HepG2 (cell line): Measurements from ENCODE around the gene PSPH. TPM values are rescaled to one million over a fixed set of nuclear protein-coding genes. Genes with fewer than 3 reads are reported as not detected.
A peak's percentile ranks its signal among the peaks of the same experiment; 100 is the strongest.

ENCODE experiments used
- ATAC-seq: fragments of 200-7000 bp; cut with Tn5 transposase; 3 replicates; pipeline ENCODE4 v1.9.1; 2020; ENCODE audit warnings: mild to moderate bottlenecking, moderate library complexity
- BruUV-seq: library from RNA; stranded (reverse); fragments of 400-500 nt; replicated peaks from 2 replicates; lab custom pipeline; 2021; lab: Mats Ljungman, UMichigan
- CTCF ChIA-PET: fragments of 300-600 bp; formaldehyde crosslinking; extraction: SDS; loops from one replicate; lab custom pipeline; 2021; ENCODE audit warnings: low total read pairs, inconsistent platforms, low intra/inter-chr PET ratio; lab: Yijun Ruan, JAX
- POLR2A ChIA-PET: fragments of 350-600 bp; sonication (Branson Sonifier 250); formaldehyde crosslinking; loops from one replicate; lab custom pipeline; 2020; ENCODE audit warnings: antibody characterized with exemption, inconsistent platforms; lab: Yijun Ruan, JAX
- DNase-seq: peaks from one replicate; pipeline ENCODE4 v3.0.0-alpha.2; 2015; ENCODE audit warnings: low spot score
- FAIRE-seq: peaks from 3 replicates; lab custom pipeline; 2011; peaks lifted over from hg19 to GRCh38; lab: Jason Lieb, UNC
- H2AFZ ChIP-seq: one replicate; pipeline ENCODE4 v1.6.1; 2011; ENCODE audit warnings: low read length, inconsistent platforms
- H3K27ac ChIP-seq: fragments of 300-600 bp; 3 replicates; pipeline ENCODE4 v1.8.0; 2011; ENCODE audit warnings: mixed run types, mild to moderate bottlenecking, mixed read lengths, low read length, inconsistent platforms; ENCODE audit not compliant: insufficient read depth; ENCODE audit errors: extremely low read length
- H3K27me3 ChIP-seq, 2 experiments: fragments of 200-600 bp in 1 of 2; 2 replicates in 1 of 2; 3 replicates in 1 of 2; pipeline versions ENCODE4 v1.6.0 to v1.8.0; 2011; ENCODE audit warnings: low read length in 2 of 2, mild to moderate bottlenecking in 2 of 2, moderate library complexity in 2 of 2, inconsistent platforms in 1 of 2; ENCODE audit not compliant: insufficient read depth in 2 of 2, control insufficient read depth in 1 of 2
- H3K36me3 ChIP-seq, 2 experiments: fragments of 200-600 bp in 1 of 2; replicated peaks in 1 of 2; 2 replicates in 1 of 2; 3 replicates in 1 of 2; pipeline versions ENCODE4 v1.5.1 to v1.8.0; 2011; ENCODE audit warnings: low read length in 2 of 2, inconsistent platforms in 1 of 2; ENCODE audit not compliant: insufficient read depth in 2 of 2, control insufficient read depth in 1 of 2
- H3K4me1 ChIP-seq: 2 replicates; pipeline ENCODE4 v1.5.1; 2012; ENCODE audit warnings: low read length, inconsistent platforms; ENCODE audit not compliant: insufficient read depth
- H3K4me2 ChIP-seq: 2 replicates; pipeline ENCODE4 v1.6.0; 2011; ENCODE audit warnings: low read depth, low read length, inconsistent platforms
- H3K4me3 ChIP-seq, 3 experiments: fragments of 200-600 bp in 1 of 3; sonication (generic), shearing (Covaris generic) in 1 of 3; replicated peaks in 1 of 3; 2 replicates each; pipeline ENCODE4 v1.5.1; 2011 to 2016; ENCODE audit warnings: low read length in 3 of 3, inconsistent platforms in 2 of 3, low read depth in 2 of 3, mild to moderate bottlenecking in 2 of 3, control low read depth in 1 of 3, mixed read lengths in 1 of 3; ENCODE audit not compliant: insufficient read depth in 1 of 3
- H3K79me2 ChIP-seq: one replicate; pipeline ENCODE4 v1.6.1; 2011; ENCODE audit warnings: low read length, inconsistent platforms; ENCODE audit not compliant: insufficient read depth
- H3K9ac ChIP-seq: 2 replicates; pipeline ENCODE4 v1.6.0; 2011; ENCODE audit warnings: mild to moderate bottlenecking, low read depth, low read length, inconsistent platforms; ENCODE audit not compliant: insufficient read depth
- H3K9me3 ChIP-seq: 2 replicates; pipeline ENCODE4 v1.5.1; 2012; ENCODE audit warnings: mild to moderate bottlenecking, low read length
- H4K20me1 ChIP-seq: 2 replicates; pipeline ENCODE4 v1.6.0; 2011; ENCODE audit warnings: inconsistent platforms, mild to moderate bottlenecking, low read length, moderate library complexity; ENCODE audit not compliant: insufficient read depth
- AGO2 ChIP-seq: fragments of 200-400 bp; formaldehyde crosslinking; optimal IDR thresholded peaks from 2 replicates; pipeline ENCODE3; 2017; ENCODE audit warnings: mild to moderate bottlenecking, low read depth, low read length, moderate library complexity
- CEBPG ChIP-seq: IDR thresholded peaks from 2 replicates; pipeline ENCODE4 v1.6.1; 2016
- FOSL1 ChIP-seq: sonication (generic); formaldehyde crosslinking; IDR thresholded peaks from 2 replicates; pipeline ENCODE4 v1.9.0; 2021; ENCODE audit warnings: missing genetic modification reagents, borderline replicate concordance
- GTF3A ChIP-seq: sonication (generic); formaldehyde crosslinking; conservative IDR thresholded peaks from 2 replicates; pipeline ENCODE4 v1.4.0; 2020; ENCODE audit warnings: mild to moderate bottlenecking, missing genetic modification reagents
- HDAC1 ChIP-seq: sonication (generic); formaldehyde crosslinking; IDR thresholded peaks from 2 replicates; pipeline ENCODE4 v1.5.1; 2020; ENCODE audit warnings: mild to moderate bottlenecking, missing genetic modification reagents
- KAT8 ChIP-seq: IDR thresholded peaks from 2 replicates; pipeline ENCODE4 v1.6.1; 2016; ENCODE audit warnings: missing genetic modification reagents, missing compliant biosample characterization
- MED1 ChIP-seq: sonication (generic); formaldehyde crosslinking; IDR thresholded peaks from 2 replicates; pipeline ENCODE4 v1.4.0; 2020; ENCODE audit warnings: missing genetic modification reagents
- NR2F6 ChIP-seq, 2 experiments: IDR thresholded peaks; 2 replicates each; pipeline ENCODE4 v1.6.1; 2016; ENCODE audit warnings: antibody characterized with exemption in 1 of 2, mild to moderate bottlenecking in 1 of 2
- POLR2G ChIP-seq: fragments of 200-400 bp; formaldehyde crosslinking; IDR thresholded peaks from 2 replicates; pipeline ENCODE4 v1.6.1; 2018; ENCODE audit warnings: mild to moderate bottlenecking, low read depth, low read length, moderate library complexity
- RAD21 ChIP-seq: fragments of 450-650 bp; formaldehyde crosslinking; IDR thresholded peaks from 2 replicates; pipeline ENCODE4 v1.5.0; 2020; ENCODE audit warnings: mild to moderate bottlenecking
- RARA ChIP-seq: IDR thresholded peaks from 2 replicates; pipeline ENCODE4 v1.6.1; 2016; ENCODE audit warnings: missing genetic modification reagents, missing compliant biosample characterization
- RBM39 ChIP-seq: fragments of 200-400 bp; formaldehyde crosslinking; IDR thresholded peaks from one replicate; pipeline ENCODE4 v1.6.1; 2018; ENCODE audit warnings: antibody characterized with exemption, mild to moderate bottlenecking, low read depth, low read length; ENCODE audit not compliant: poor library complexity, severe bottlenecking
- SALL2 ChIP-seq: sonication (generic); formaldehyde crosslinking; IDR thresholded peaks from 2 replicates; pipeline ENCODE4 v1.8.1; 2023; ENCODE audit warnings: mild to moderate bottlenecking, missing genetic modification reagents, inconsistent platforms
- SAP130 ChIP-seq: IDR thresholded peaks from 2 replicates; pipeline ENCODE4 v1.6.1; 2016; ENCODE audit warnings: low read depth
- SIN3A ChIP-seq: IDR thresholded peaks from 2 replicates; pipeline ENCODE4 v1.6.1; 2011; ENCODE audit warnings: low read depth, mild to moderate bottlenecking, control low read depth, low read length, borderline replicate concordance
- SKI ChIP-seq: fragments of 450-650 bp; IDR thresholded peaks from one replicate; pipeline ENCODE4 v1.6.1; 2018; ENCODE audit warnings: mild to moderate bottlenecking; ENCODE audit not compliant: partially characterized antibody
- ZNF232 ChIP-seq: sonication (generic); formaldehyde crosslinking; IDR thresholded peaks from 2 replicates; pipeline ENCODE4 v1.4.0; 2020; ENCODE audit warnings: missing genetic modification reagents, borderline replicate concordance
- WGBS: methylation state at CpG from one replicate; pipeline ENCODE4 v1.1.6; 2017; ENCODE audit warnings: low lambda C conversion rate; 5-methylcytosine and 5-hydroxymethylcytosine counted together
- in situ Hi-C: cut with HindIII; loops from 2 replicates; pipeline ENCODE4 v1.10.0; 2017; ENCODE audit warnings: low pct_unique_long_range_greater_than_20kb; ENCODE audit not compliant: extremely low pct_ligation_motif_present
- intact Hi-C: fragments of 100-400 bp; cut with micrococcal nuclease; formaldehyde crosslinking; loops from one replicate; pipeline ENCODE4 v1.10.0; 2022; ENCODE audit not compliant: unreplicated experiment
- polyA plus RNA-seq, 8 experiments: library from polyadenylated mRNA; depleted of rRNA in 3 of 8; stranded (reverse) in 7 of 8; unstranded in 1 of 8; fragments of >200 nt; fragmentation: Illumina TruSeq in 4 of 8; extraction: Trizol in 4 of 8; gene quantifications; 2 replicates each; pipeline versions ENCODE4 v1.2.1 to v1.2.3, GENCODE V29; 2011 to 2016; ENCODE audit warnings: low read depth in 4 of 8, missing spikeins in 1 of 8, mixed read lengths in 1 of 8; ENCODE audit not compliant: insufficient read depth in 1 of 8
- total RNA-seq, 5 experiments: library from RNA; depleted of rRNA; stranded (reverse); fragments of >200 nt; fragmentation: Illumina TruSeq; extraction: Trizol; gene quantifications; 2 replicates each; pipeline ENCODE4 v1.2.3, GENCODE V29; 2016; ENCODE audit warnings: low read depth in 1 of 5
- TF ChIP-seq, protein P1 (sequence below): IDR thresholded peaks from 2 replicates; pipeline ENCODE4 v1.6.1; 2016
- TF ChIP-seq, protein P2 (sequence below): sonication (generic); formaldehyde crosslinking; IDR thresholded peaks from 2 replicates; pipeline ENCODE4 v1.4.0; 2020; ENCODE audit warnings: low read depth, mild to moderate bottlenecking, missing genetic modification reagents
- TF ChIP-seq, protein P3 (sequence below): IDR thresholded peaks from 2 replicates; pipeline ENCODE4 v1.6.1; 2012; ENCODE audit warnings: inconsistent platforms
- TF ChIP-seq, protein P4 (sequence below): sonication (generic); formaldehyde crosslinking; IDR thresholded peaks from 2 replicates; pipeline ENCODE4 v1.8.1; 2023; ENCODE audit warnings: mild to moderate bottlenecking, missing genetic modification reagents

Gene PSPH
- total and polyA plus RNA-seq, 2 of the 13 experiments (the other 11 are each of a cell fraction or from before 2014, with no cell fraction given), result 85.5 to 124 TPM

DNA sequence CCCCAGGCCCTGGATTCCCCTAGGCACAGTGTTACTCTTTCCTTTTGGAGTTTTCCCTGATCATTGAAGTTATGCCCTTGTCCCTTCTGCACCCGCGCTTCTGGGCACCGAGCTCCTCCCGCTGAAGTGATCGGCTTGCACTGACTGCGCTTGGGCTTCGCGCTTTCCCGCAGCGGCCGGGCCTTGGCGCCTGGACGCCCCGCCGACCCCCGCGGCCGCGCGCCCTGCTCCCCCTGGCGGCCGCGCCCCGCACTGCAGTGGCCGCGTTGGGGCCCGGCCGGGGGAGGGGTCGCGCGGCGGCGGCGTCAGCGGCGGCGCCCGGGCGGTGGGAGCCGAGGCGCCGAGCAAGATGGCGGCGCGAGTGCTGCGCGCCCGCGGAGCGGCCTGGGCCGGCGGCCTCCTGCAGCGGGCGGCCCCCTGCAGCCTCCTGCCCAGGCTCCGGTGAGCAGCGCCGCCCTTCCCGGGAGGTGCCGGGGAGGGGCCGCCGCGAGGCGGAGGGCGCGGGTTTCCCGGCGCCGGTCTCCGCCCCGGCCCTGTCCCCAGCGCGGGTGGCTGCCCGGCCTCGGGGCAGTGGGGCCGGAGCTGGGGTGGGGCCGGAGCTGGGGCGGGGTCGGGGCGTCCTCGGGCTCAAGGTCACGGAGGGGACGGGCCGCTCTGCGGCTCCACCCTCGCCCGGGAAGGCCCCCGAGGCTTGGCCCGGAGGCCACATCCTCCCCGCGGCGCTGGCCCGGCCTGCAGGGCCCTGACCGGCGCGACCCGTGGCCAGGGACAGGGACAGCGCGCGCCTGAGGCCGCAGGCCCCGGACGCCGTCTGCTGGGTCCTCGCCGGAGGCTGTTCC, 86.8 kb downstream of the PSPH start, which contains the start of gene NIPSNAP2:
Gene NIPSNAP2 (plus strand): TSS at position 325 of the 839 bp plus-strand sequence. CDS start 25 bp downstream, at position 350.
- H3K4me1 ChIP-seq, result peaks cover 44% of the 10 kb centered on the region
- peak within 1 kb of the TSS; percentile 91 for H3K27ac ChIP-seq
- TF ChIP-seq HDAC1 (peak; percentile 66; the same call in 1 of the 2 replicates), GTF3A (CRISPR knock-in tag) (no peak), KAT8 (peak; percentile 27; the same call in 1 of the 2 replicates), SKI (peak; percentile 58), CEBPG (CRISPR knock-in tag) (no peak), RAD21 (CRISPR knock-in tag) (peak; percentile 82), SAP130 (CRISPR knock-in tag) (peak; percentile 82), MED1 (CRISPR knock-in tag) (peak; percentile 78), ZNF232 (CRISPR knock-in tag) (peak; percentile 68; the same call in 1 of the 2 replicates), RBM39 (peak; percentile 75), RARA (peak; percentile 61), FOSL1 (CRISPR knock-in tag) (no peak), SALL2 (peak; percentile 16; the same call in 1 of the 2 replicates), AGO2 (peak; percentile 44), NR2F6 (IDR thresholded peaks at IDR 0.05) (no peak), NR2F6 (CRISPR knock-in tag; IDR thresholded peaks at IDR 0.05) (peak; percentile 32; the same call in 1 of the 2 replicates), POLR2G (peak; percentile 88), SIN3A (0 out of 2 replicates have a peak, but pooled peaks have one; percentile 47)
- TF ChIP-seq, protein P1, sequence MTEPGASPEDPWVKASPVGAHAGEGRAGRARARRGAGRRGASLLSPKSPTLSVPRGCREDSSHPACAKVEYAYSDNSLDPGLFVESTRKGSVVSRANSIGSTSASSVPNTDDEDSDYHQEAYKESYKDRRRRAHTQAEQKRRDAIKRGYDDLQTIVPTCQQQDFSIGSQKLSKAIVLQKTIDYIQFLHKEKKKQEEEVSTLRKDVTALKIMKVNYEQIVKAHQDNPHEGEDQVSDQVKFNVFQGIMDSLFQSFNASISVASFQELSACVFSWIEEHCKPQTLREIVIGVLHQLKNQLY, result peak; percentile 48; the same call in 1 of the 2 replicates
- TF ChIP-seq, protein P2, sequence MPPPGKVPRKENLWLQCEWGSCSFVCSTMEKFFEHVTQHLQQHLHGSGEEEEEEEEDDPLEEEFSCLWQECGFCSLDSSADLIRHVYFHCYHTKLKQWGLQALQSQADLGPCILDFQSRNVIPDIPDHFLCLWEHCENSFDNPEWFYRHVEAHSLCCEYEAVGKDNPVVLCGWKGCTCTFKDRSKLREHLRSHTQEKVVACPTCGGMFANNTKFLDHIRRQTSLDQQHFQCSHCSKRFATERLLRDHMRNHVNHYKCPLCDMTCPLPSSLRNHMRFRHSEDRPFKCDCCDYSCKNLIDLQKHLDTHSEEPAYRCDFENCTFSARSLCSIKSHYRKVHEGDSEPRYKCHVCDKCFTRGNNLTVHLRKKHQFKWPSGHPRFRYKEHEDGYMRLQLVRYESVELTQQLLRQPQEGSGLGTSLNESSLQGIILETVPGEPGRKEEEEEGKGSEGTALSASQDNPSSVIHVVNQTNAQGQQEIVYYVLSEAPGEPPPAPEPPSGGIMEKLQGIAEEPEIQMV, result peak; percentile 68; the same call in 1 of the 2 replicates
- TF ChIP-seq, protein P3, sequence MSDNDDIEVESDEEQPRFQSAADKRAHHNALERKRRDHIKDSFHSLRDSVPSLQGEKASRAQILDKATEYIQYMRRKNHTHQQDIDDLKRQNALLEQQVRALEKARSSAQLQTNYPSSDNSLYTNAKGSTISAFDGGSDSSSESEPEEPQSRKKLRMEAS, result peak; percentile 91
- TF ChIP-seq, protein P4, sequence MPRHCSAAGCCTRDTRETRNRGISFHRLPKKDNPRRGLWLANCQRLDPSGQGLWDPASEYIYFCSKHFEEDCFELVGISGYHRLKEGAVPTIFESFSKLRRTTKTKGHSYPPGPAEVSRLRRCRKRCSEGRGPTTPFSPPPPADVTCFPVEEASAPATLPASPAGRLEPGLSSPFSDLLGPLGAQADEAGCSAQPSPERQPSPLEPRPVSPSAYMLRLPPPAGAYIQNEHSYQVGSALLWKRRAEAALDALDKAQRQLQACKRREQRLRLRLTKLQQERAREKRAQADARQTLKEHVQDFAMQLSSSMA (CRISPR knock-in tag), result 0 out of 2 replicates have a peak, but pooled peaks have one; percentile 66

More for the DNA sequence above, 86.8 kb downstream of the PSPH start, which contains the start of gene NIPSNAP2:
- no peaks in the 10 kb centered on the region; the same call in 1 of the 2 replicates for H4K20me1 ChIP-seq
- no peaks in the 10 kb centered on the region for H3K9me3 ChIP-seq
- in situ Hi-C loops (loop anchor here (25.0 kb wide), 2 partner anchors 202 to 327 kb away; no protein-coding TSS in a partner anchor), intact Hi-C loops (loop anchor here (2.0 to 5.0 kb wide), 2 partner anchors 43 to 324 kb away; no protein-coding TSS in a partner anchor)
- POLR2A ChIA-PET, result interaction anchor here (0.6 to 4.1 kb wide), 19 partner anchors 10 to 1206 kb away, joined by 3 to 26 read pairs (median 8); partner anchors contain the start of genes CCT6A, CHCHD2, MRPS17 and PSPH
- BruUV-seq, result TSS peak; percentile 75
- no peaks in the 10 kb centered on the region for H3K36me3 ChIP-seq
- no peak within 1 kb of the TSS for H2AFZ ChIP-seq
- CTCF ChIA-PET, result interaction anchor here (1.4 kb wide), 1 partner anchor 323 kb away, joined by 8 read pairs; no protein-coding TSS in a partner anchor
- peaks cover 20% of the 10 kb centered on the region for H3K79me2 ChIP-seq
- peak within 1 kb of the TSS; percentile 97 for H3K4me2 ChIP-seq
- DNase-seq (peak; percentile 72), FAIRE-seq (no peak), ATAC-seq (peak; percentile 95)
- 0% methylated on average over 18 of the region's 105 CpGs for WGBS
- H3K9ac ChIP-seq, result peak within 1 kb of the TSS; percentile 92
- peak within 1 kb of the TSS; percentile 77 to 93 (median 88); a peak in 5 of 6 replicates for H3K4me3 ChIP-seq
- H3K27me3 ChIP-seq, result no peaks in the 10 kb centered on the region; a peak in 1 of 5 replicates
